Adrenal gland (tissue), 12 donors: ENCODE measurements around the gene SLC19A1. TPM values are rescaled to one million over a fixed set of nuclear protein-coding genes. Genes with fewer than 3 reads are reported as not detected.

Source experiments
- DNase-seq, 7 donors: peaks; one replicate each; pipeline ENCODE4 v3.0.0-alpha.2; 2019 to 2020
- H3K27ac ChIP-seq, 5 donors: fragments of 200-600 bp; sonication (generic) in 4 of 5; 1 replicate in 3 of 5; 2 replicates in 2 of 5; pipeline versions ENCODE4 v1.5.1 to v1.8.0; 2016 to 2020; ENCODE audit warnings: mild to moderate bottlenecking in 1 of 5
- H3K27me3 ChIP-seq: fragments of 200-600 bp; 2 replicates; pipeline ENCODE4 v1.8.0; 2021
- H3K36me3 ChIP-seq, 2 donors: fragments of 200-600 bp; replicated peaks in 1 of 2; 1 replicate in 1 of 2; 2 replicates in 1 of 2; pipeline versions ENCODE4 v1.5.1 to v1.8.0; 2018 to 2022
- H3K4me1 ChIP-seq, 2 donors: fragments of 200-600 bp; replicated peaks in 1 of 2; 1 replicate in 1 of 2; 2 replicates in 1 of 2; pipeline versions ENCODE4 v1.5.1 to v1.8.0; 2018 to 2021
- H3K4me3 ChIP-seq, 4 donors: fragments of 200-600 bp; sonication (generic) in 3 of 4; one replicate each; pipeline ENCODE4 v1.5.1; 2016 to 2018
- H3K9me3 ChIP-seq, 3 donors: fragments of 200-600 bp; sonication (generic) in 1 of 3; replicated peaks in 1 of 3; 1 replicate in 2 of 3; 2 replicates in 1 of 3; pipeline versions ENCODE4 v1.5.1 to v1.8.0; 2016 to 2021
- POLR2A ChIP-seq, 2 donors: fragments of 450-650 bp; IDR thresholded peaks; one replicate each; pipeline ENCODE4 v1.6.1; 2017; ENCODE audit warnings: antibody characterized with exemption in 2 of 2, mild to moderate bottlenecking in 2 of 2, moderate library complexity in 1 of 2
- WGBS, 4 donors: extraction: QIAGEN DNeasy Blood & Tissue Kit in 2 of 4; methylation state at CpG; one replicate each; pipeline versions ENCODE4 v1.1.5 to v1.1.7; 2013 to 2017; 5-methylcytosine and 5-hydroxymethylcytosine counted together
- intact Hi-C, 2 donors: fragments of 100-400 bp; cut with DNase I; formaldehyde crosslinking; loops; one replicate each; pipeline versions ENCODE4 v1.14.1 to v1.15.0; 2022 to 2023
- polyA plus RNA-seq, 3 donors: library from polyadenylated mRNA; stranded (reverse); fragments of 200-250 nt in 2 of 3; fragments of 350-450 nt in 1 of 3; fragmentation: Illumina TruSeq in 1 of 3; extraction: RNeasy Lipid Tissue Mini Kit (QIAGEN cat#74804) in 1 of 3; gene quantifications; one replicate each; pipeline ENCODE4 v1.2.3, GENCODE V29; 2013 to 2014
- total RNA-seq, 9 donors: library from RNA; depleted of rRNA in 4 of 9; stranded (reverse); fragments of >200 nt in 4 of 9; fragments of 120-200 nt in 1 of 9; fragmentation: NEBNext Ultra II Directional in 1 of 9; extraction: Animal tissue kit (Norgen Biotek cat#: 25700) in 1 of 9; gene quantifications; one replicate each; pipeline versions ENCODE4 v1.1.0 to v1.2.4, GENCODE V29; 2013 to 2023
- TF ChIP-seq, protein P1 (sequence below), 6 experiments: fragments of 450-650 bp in 4 of 6; fragments of 200-600 bp in 2 of 6; sonication (generic) in 1 of 6; IDR thresholded peaks; 1 replicate in 5 of 6; 2 replicates in 1 of 6; pipeline versions ENCODE4 v1.5.1 to v1.8.0; 2016 to 2021; ENCODE audit warnings: antibody characterized with exemption in 6 of 6, mild to moderate bottlenecking in 2 of 6, moderate library complexity in 1 of 6
- donor health status: healthy with polysubstance abuse.
- donor health status: Bipolar disorder and iron deficiency.
- donor health status: DM: yes; HTN: yes; CAD: no.
- donor health status: DM: no; HTN: no; CAD: no.
- donor health status: DM: no; HTN: no; CAD: no.
- donor health status: DM: yes; HTN: yes; CAD: no.

SLC19A1 gene
- total and polyA plus RNA-seq, 12 donors: 1.7 to 21.2 (median 15.3) TPM

GRCh38 chr21:45499201-45499750 is 43.0 kb downstream of the SLC19A1 start:
- peak in 2 of 7 donors; percentile 2 to 11 for DNase-seq
- WGBS, 4 donors: 82 to 91% (median 87%) methylated on average over 24 to 25 of the region's 25 CpGs
- intact Hi-C loops: no loop called here
- no peaks in the 10 kb centered on the region for H3K9me3 ChIP-seq
- peaks cover 0 to 39% of the 10 kb centered on the region in 2 donors for H3K36me3 ChIP-seq
- no peak overlapping the region for H3K27ac ChIP-seq
- no peak for TF ChIP-seq POLR2A (IDR thresholded peaks at IDR 0.05)
- TF ChIP-seq, protein P1, sequence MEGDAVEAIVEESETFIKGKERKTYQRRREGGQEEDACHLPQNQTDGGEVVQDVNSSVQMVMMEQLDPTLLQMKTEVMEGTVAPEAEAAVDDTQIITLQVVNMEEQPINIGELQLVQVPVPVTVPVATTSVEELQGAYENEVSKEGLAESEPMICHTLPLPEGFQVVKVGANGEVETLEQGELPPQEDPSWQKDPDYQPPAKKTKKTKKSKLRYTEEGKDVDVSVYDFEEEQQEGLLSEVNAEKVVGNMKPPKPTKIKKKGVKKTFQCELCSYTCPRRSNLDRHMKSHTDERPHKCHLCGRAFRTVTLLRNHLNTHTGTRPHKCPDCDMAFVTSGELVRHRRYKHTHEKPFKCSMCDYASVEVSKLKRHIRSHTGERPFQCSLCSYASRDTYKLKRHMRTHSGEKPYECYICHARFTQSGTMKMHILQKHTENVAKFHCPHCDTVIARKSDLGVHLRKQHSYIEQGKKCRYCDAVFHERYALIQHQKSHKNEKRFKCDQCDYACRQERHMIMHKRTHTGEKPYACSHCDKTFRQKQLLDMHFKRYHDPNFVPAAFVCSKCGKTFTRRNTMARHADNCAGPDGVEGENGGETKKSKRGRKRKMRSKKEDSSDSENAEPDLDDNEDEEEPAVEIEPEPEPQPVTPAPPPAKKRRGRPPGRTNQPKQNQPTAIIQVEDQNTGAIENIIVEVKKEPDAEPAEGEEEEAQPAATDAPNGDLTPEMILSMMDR (IDR thresholded peaks at IDR 0.05): no peak
- no peaks in the 10 kb centered on the region for H3K27me3 ChIP-seq
- no peak overlapping the region for H3K4me3 ChIP-seq
- H3K4me1 ChIP-seq: no peaks in the 10 kb centered on the region

- no peaks in the 10 kb centered on the region for H3K27me3 ChIP-seq
- H3K4me1 ChIP-seq: no peaks in the 10 kb centered on the region
- intact Hi-C loops: no loop called here
- no peaks in the 10 kb centered on the region for H3K9me3 ChIP-seq
- 91 to 94% (median 93%) methylated on average over 9 of the region's 9 CpGs for WGBS, 4 donors
- DNase-seq: peak in 2 of 7 donors; percentile 4 to 14
- H3K4me3 ChIP-seq: no peak overlapping the region
- peaks cover 0 to 43% of the 10 kb centered on the region in 2 donors for H3K36me3 ChIP-seq
- no peak overlapping the region for H3K27ac ChIP-seq
- no peak for TF ChIP-seq POLR2A (IDR thresholded peaks at IDR 0.05)
- TF ChIP-seq, protein P1 (IDR thresholded peaks at IDR 0.05): no peak
Measured at GRCh38 chr21:45498646-45499000, 43.6 kb downstream of the SLC19A1 start.

DNA sequence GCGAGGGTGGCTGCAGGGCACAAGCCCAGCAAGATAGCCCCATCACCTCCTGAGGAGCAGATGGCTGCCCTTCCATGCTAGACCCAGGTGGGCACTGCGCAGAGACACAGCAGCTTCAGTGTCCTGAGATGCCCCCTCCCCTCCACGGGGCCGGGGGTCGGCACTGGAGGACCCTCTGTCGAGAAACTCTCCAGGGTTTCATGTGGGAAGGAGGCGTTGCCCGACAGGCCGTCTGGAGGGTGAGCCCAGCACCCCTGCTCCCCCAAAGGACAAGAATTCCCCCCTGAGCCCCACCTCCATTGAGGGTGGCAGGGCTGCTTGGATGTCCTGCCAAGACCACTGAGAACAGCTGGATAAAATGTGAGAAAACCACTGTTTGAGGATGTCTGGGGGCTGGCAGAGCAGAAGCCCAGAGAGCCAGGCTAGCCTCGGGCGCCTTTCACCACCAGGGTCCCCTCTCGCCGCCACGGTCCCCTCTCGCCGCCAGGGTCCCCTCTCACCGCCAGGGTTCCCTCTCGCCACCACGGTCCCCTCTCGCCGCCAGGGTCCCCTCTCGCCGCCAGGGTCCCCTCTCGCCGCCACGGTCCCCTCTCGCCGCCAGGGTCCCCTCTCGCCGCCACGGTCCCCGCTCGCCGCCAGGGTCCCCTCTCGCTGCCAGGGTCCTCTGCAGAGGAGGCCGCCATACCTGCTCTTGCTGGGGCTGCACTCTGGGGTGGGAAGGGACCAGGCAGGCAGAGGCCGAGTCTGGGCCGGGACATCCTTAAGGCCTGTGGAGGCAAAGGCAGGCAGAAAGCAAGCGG is 44.2 kb downstream of the SLC19A1 start:
- Histone ChIP-seq H3K4me3 (no peak overlapping the region), H3K27ac (no peak overlapping the region), H3K36me3 (peaks cover 0 to 49% of the 10 kb centered on the region in 2 donors), H3K27me3 (no peaks in the 10 kb centered on the region), H3K4me1 (no peaks in the 10 kb centered on the region), H3K9me3 (no peaks in the 10 kb centered on the region)
- no peak for TF ChIP-seq POLR2A (IDR thresholded peaks at IDR 0.05)
- TF ChIP-seq, protein P1 (IDR thresholded peaks at IDR 0.05): no peak
- intact Hi-C loops: no loop called here
- WGBS, 4 donors: 95 to 97% (median 95%) methylated on average over 27 to 39 of the region's 39 CpGs
- DNase-seq: peak in 2 of 7 donors; percentile 6 to 8

DNA sequence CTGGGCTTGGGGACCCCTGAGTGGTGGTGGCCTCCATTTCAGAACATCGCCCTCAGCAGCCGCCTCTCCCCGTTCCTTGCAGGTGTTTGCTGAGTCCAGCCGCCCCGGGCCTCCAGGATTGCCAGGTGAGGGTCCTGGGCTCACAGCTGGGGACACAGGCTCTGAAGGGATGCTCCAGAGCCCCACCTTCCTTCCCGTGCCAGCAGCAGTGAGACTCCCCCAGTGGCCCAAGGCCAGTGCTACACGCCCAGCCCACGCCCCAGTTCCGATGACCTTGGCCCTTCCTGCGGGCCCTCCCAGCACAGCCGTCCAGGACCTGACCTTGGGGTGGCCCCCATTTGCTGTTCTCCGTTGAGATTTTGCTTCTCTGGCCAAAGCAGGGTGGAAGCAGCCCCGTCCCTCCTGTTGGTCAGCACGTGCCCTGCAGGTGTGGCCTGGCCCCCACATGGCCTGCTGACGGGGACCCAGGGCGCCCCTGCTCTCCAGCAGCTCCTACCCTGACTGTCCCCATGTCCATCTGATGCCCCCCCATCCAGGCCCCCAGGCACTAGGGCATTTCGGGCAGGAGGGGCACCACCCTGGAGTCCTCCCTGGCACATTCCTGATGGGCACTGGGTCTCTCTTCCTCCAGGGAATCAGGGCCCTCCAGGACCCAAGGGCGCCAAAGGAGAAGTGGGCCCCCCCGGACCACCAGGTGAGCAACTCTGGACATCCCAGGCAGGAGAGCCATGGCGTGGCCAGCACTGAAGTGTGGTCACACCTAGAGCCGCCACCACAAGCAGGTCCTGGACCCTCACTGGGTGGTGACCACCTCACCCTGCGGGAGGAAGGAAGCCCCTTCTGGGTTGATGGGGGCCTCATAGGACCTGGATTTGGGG is 45.0 kb downstream of the SLC19A1 start:
- WGBS, 4 donors: 64 to 93% (median 78%) methylated on average over 10 to 22 of the region's 22 CpGs
- peak in 2 of 7 donors; percentile 11 to 14 for DNase-seq
- Histone ChIP-seq H3K27ac (no peak overlapping the region), H3K9me3 (no peaks in the 10 kb centered on the region), H3K36me3 (peaks cover 0 to 49% of the 10 kb centered on the region in 2 donors), H3K27me3 (no peaks in the 10 kb centered on the region), H3K4me3 (no peak overlapping the region), H3K4me1 (no peaks in the 10 kb centered on the region)
- TF ChIP-seq, protein P1 (IDR thresholded peaks at IDR 0.05): peak in 1 of 6 experiments; percentile 10
- TF ChIP-seq POLR2A (IDR thresholded peaks at IDR 0.05): no peak
- intact Hi-C loops: no loop called here
